WI38 (cell line): ENCODE measurements around the gene ATP11B.

Experiments used
- H3K4me3 ChIP-seq: 2 replicates; pipeline ENCODE4 v1.5.1; 2011; ENCODE audit warnings: low read depth, mild to moderate bottlenecking, control low read depth, low read length
- CTCF ChIP-seq: IDR thresholded peaks from 2 replicates; pipeline ENCODE4 v1.5.1; 2012; ENCODE audit warnings: low read depth, mild to moderate bottlenecking, control low read depth, low read length

ATP11B gene

GRCh38 chr3:182957676-182958266 is 164.5 kb downstream of the ATP11B start:
- no peak for TF ChIP-seq CTCF
- H3K4me3 ChIP-seq = no peak overlapping the region

- no peak overlapping the region for H3K4me3 ChIP-seq
- no peak for TF ChIP-seq CTCF
These were observed 166.4 kb downstream of the ATP11B start for GRCh38 chr3:182959474-182960350.

GRCh38 chr3:182962166-182962565 is 168.9 kb downstream of the ATP11B start:
- H3K4me3 ChIP-seq = no peak overlapping the region
- no peak for TF ChIP-seq CTCF

- no peak for TF ChIP-seq CTCF
- no peak overlapping the region for H3K4me3 ChIP-seq
These were observed 170.9 kb downstream of the ATP11B start for GRCh38 chr3:182964179-182964578.

- no peak overlapping the region for H3K4me3 ChIP-seq
These were observed 172.6 kb downstream of the ATP11B start for GRCh38 chr3:182965861-182966366.

GRCh38 chr3:182967218-182968204 is 174.2 kb downstream of the ATP11B start:
- no peak for TF ChIP-seq CTCF
- no peak overlapping the region for H3K4me3 ChIP-seq

More at GRCh38 chr3:182965861-182966366, 172.6 kb downstream of the ATP11B start:
- TF ChIP-seq CTCF = no peak
